KMS-11 (cell line): ENCODE data around the gene STAB1.

Experiments used
- H2AFZ ChIP-seq: fragments of 200-600 bp; sonication (generic); 2 replicates; pipeline ENCODE4 v1.6.1; 2016; ENCODE audit warnings: antibody characterized with exemption, mixed run types, low read depth
- H3K27ac ChIP-seq: fragments of 200-600 bp; sonication (generic); 2 replicates; pipeline ENCODE4 v1.6.1; 2016; ENCODE audit warnings: mild to moderate bottlenecking, mixed run types
- H3K27me3 ChIP-seq: fragments of 200-600 bp; sonication (generic); 2 replicates; pipeline ENCODE4 v1.6.1; 2017; ENCODE audit warnings: mild to moderate bottlenecking, low read depth, mixed run types, moderate library complexity; ENCODE audit not compliant: insufficient read depth
- H3K36me3 ChIP-seq: fragments of 200-600 bp; sonication (generic); 2 replicates; pipeline ENCODE4 v1.6.1; 2017; ENCODE audit warnings: mild to moderate bottlenecking, mixed run types; ENCODE audit not compliant: insufficient read depth
- H3K4me1 ChIP-seq: fragments of 200-600 bp; sonication (generic); 2 replicates; pipeline ENCODE4 v1.6.1; 2016; ENCODE audit warnings: mild to moderate bottlenecking, low read depth, mixed run types; ENCODE audit not compliant: poor library complexity, severe bottlenecking
- H3K4me2 ChIP-seq: fragments of 200-600 bp; sonication (generic); 2 replicates; pipeline ENCODE4 v1.7.0; 2016; ENCODE audit warnings: mild to moderate bottlenecking, mixed run types
- H3K4me3 ChIP-seq: fragments of 200-600 bp; sonication (generic); IDR thresholded peaks from 2 replicates; pipeline ENCODE4 v1.6.1; 2017; ENCODE audit warnings: low read depth, low read length, mixed read lengths; ENCODE audit not compliant: insufficient read depth
- H3K79me2 ChIP-seq: fragments of 200-600 bp; sonication (generic); 2 replicates; pipeline ENCODE4 v1.6.1; 2016; ENCODE audit warnings: low read depth, mixed run types; ENCODE audit not compliant: insufficient read depth
- H3K9ac ChIP-seq: fragments of 200-600 bp; sonication (generic); 2 replicates; pipeline ENCODE4 v1.6.1; 2016; ENCODE audit warnings: mild to moderate bottlenecking, mixed run types
- H4K20me1 ChIP-seq: fragments of 200-600 bp; sonication (generic); 2 replicates; pipeline ENCODE4 v1.6.1; 2016; ENCODE audit warnings: mild to moderate bottlenecking, mixed run types; ENCODE audit not compliant: insufficient read depth
- CTCF ChIP-seq: fragments of 200-600 bp; sonication (generic); conservative IDR thresholded peaks from 2 replicates; pipeline ENCODE4 v1.6.1; 2017; ENCODE audit warnings: low read depth, mild to moderate bottlenecking, antibody characterized with exemption, low read length, moderate library complexity, mixed read lengths

STAB1 gene

GRCh38 chr3:52453496-52454249 lies 41.5 kb upstream of the STAB1 start, which contains the start of gene TNNC1:
TNNC1 (minus strand) TSS chr3:52454041; CDS start chr3:52454015, 26 bp downstream.
- Histone ChIP-seq H3K4me1 (peaks cover 8% of the 10 kb centered on the region), H4K20me1 (no peaks in the 10 kb centered on the region), H2AFZ (peak within 1 kb of the TSS; percentile 90; the same call in 1 of the 2 replicates), H3K4me2 (peak within 1 kb of the TSS; percentile 71), H3K27me3 (no peaks in the 10 kb centered on the region), H3K4me3 (no peak within 1 kb of the TSS), H3K27ac (no peak within 1 kb of the TSS), H3K79me2 (peaks cover 12% of the 10 kb centered on the region; the same call in 1 of the 2 replicates), H3K9ac (no peak within 1 kb of the TSS), H3K36me3 (no peaks in the 10 kb centered on the region)
- TF ChIP-seq CTCF = no peak

GRCh38 chr3:52454250-52454937 lies 40.7 kb upstream of the STAB1 start:
- peak overlapping the region; percentile 90; the same call in 1 of the 2 replicates for H2AFZ ChIP-seq
- H3K4me3 ChIP-seq = no peak overlapping the region
- TF ChIP-seq CTCF = no peak
- no peak overlapping the region for H3K27ac ChIP-seq
- H3K9ac ChIP-seq = no peak overlapping the region
- no peaks in the 10 kb centered on the region for H4K20me1 ChIP-seq
- peaks cover 12% of the 10 kb centered on the region; the same call in 1 of the 2 replicates for H3K79me2 ChIP-seq
- peak overlapping the region; percentile 71; the same call in 1 of the 2 replicates for H3K4me2 ChIP-seq
- H3K4me1 ChIP-seq = peaks cover 8% of the 10 kb centered on the region
- no peaks in the 10 kb centered on the region for H3K27me3 ChIP-seq
- no peaks in the 10 kb centered on the region for H3K36me3 ChIP-seq

- Histone ChIP-seq H3K27ac (no peak overlapping the region), H3K27me3 (no peaks in the 10 kb centered on the region), H3K4me2 (peak overlapping the region; percentile 71), H2AFZ (peak overlapping the region; percentile 90), H3K36me3 (no peaks in the 10 kb centered on the region), H3K9ac (peak overlapping the region; percentile 83; the same call in 1 of the 2 replicates), H3K4me1 (peaks cover 8% of the 10 kb centered on the region), H3K79me2 (peaks cover 12% of the 10 kb centered on the region; the same call in 1 of the 2 replicates), H3K4me3 (no peak overlapping the region), H4K20me1 (no peaks in the 10 kb centered on the region)
- no peak for TF ChIP-seq CTCF
Measured at GRCh38 chr3:52454938-52455282, 40.2 kb upstream of the STAB1 start.

- H2AFZ ChIP-seq = peak within 1 kb of the TSS; percentile 90
- peak within 1 kb of the TSS; percentile 83 for H3K9ac ChIP-seq
- no peak within 1 kb of the TSS for H3K4me3 ChIP-seq
- H3K4me1 ChIP-seq = peaks cover 8% of the 10 kb centered on the region
- peak within 1 kb of the TSS; percentile 36; the same call in 1 of the 2 replicates for H3K27ac ChIP-seq
- H3K36me3 ChIP-seq = no peaks in the 10 kb centered on the region
- TF ChIP-seq CTCF = no peak
- peak within 1 kb of the TSS; percentile 71 for H3K4me2 ChIP-seq
- H4K20me1 ChIP-seq = no peaks in the 10 kb centered on the region
- H3K27me3 ChIP-seq = no peaks in the 10 kb centered on the region
- H3K79me2 ChIP-seq = peaks cover 12% of the 10 kb centered on the region; the same call in 1 of the 2 replicates
Measured at GRCh38 chr3:52455283-52456168, 39.6 kb upstream of the STAB1 start, which contains the start of gene NISCH. NISCH (plus strand) TSS chr3:52455604; CDS start chr3:52455642, 38 bp downstream.
